Esophagus (tissue), 2 donors: ENCODE results near the gene WIPF1. TPM values are rescaled to one million over a fixed set of nuclear protein-coding genes. Genes with fewer than 3 reads are reported as not detected.

Source experiments
- H3K27ac ChIP-seq, 2 donors: one replicate each; pipeline ENCODE4 v1.5.1; 2013; ENCODE audit warnings: low read depth in 2 of 2, mild to moderate bottlenecking in 2 of 2, inconsistent platforms in 1 of 2, low read length in 1 of 2, moderate library complexity in 1 of 2
- H3K27me3 ChIP-seq, 2 donors: one replicate each; pipeline ENCODE4 v1.6.1; 2013; ENCODE audit warnings: low read length in 2 of 2, control low read depth in 1 of 2, mild to moderate bottlenecking in 1 of 2; ENCODE audit not compliant: insufficient read depth in 2 of 2, control insufficient read depth in 1 of 2
- H3K36me3 ChIP-seq, 2 donors: one replicate each; pipeline ENCODE4 v1.6.1; 2013; ENCODE audit warnings: low read length in 1 of 2; ENCODE audit not compliant: control insufficient read depth in 2 of 2, insufficient read depth in 2 of 2
- H3K4me1 ChIP-seq, 2 donors: one replicate each; pipeline ENCODE4 v1.6.1; 2013; ENCODE audit warnings: low read length in 1 of 2; ENCODE audit not compliant: control insufficient read depth in 2 of 2, insufficient read depth in 2 of 2
- H3K4me3 ChIP-seq, 2 donors: one replicate each; pipeline ENCODE4 v1.5.1; 2013; ENCODE audit warnings: low read length in 2 of 2, mild to moderate bottlenecking in 2 of 2, low read depth in 1 of 2, moderate library complexity in 1 of 2
- H3K9me3 ChIP-seq, 2 donors: one replicate each; pipeline ENCODE4 v1.6.1; 2013; ENCODE audit warnings: mild to moderate bottlenecking in 2 of 2, low read depth in 1 of 2, low read length in 1 of 2, moderate library complexity in 1 of 2; ENCODE audit not compliant: control insufficient read depth in 2 of 2, insufficient read depth in 1 of 2
- WGBS, 2 donors: extraction: QIAGEN DNeasy Blood & Tissue Kit; methylation state at CpG; one replicate each; pipeline ENCODE4 v1.1.7; 2013; 5-methylcytosine and 5-hydroxymethylcytosine counted together
- polyA plus RNA-seq, 2 donors: library from polyadenylated mRNA; stranded (reverse); fragments of 200-250 nt; gene quantifications; one replicate each; pipeline ENCODE4 v1.2.3, GENCODE V29; 2013
- donor health status: healthy with polysubstance abuse.
- donor health status: Bipolar disorder and iron deficiency.

Gene WIPF1
- polyA plus RNA-seq, 2 donors, result 3.9 to 4.8 TPM

DNA sequence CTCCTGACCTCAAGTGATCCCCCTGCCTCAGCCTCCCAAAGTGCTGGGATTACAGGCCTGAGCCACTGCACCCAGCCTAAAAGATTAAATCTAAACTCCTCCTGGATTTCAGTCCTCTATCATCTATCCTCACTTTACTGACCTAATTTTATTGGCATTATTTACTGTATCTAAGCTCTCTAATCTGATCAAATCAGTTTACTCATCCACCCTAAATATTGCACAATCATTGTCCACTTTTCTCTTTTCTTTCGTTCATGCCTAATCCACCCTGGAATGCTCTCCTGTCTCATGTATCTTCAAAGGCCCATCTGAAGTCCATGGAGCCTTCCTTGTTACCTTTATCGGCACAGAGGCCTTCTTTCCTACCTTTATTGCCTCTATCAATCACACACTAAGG, 79.2 kb downstream of the WIPF1 start:
- no peaks in the 10 kb centered on the region for H3K36me3 ChIP-seq
- H3K9me3 ChIP-seq, result no peaks in the 10 kb centered on the region
- no peaks in the 10 kb centered on the region for H3K4me1 ChIP-seq
- no peak overlapping the region for H3K4me3 ChIP-seq
- H3K27ac ChIP-seq, result no peak overlapping the region
- 66 to 67% methylated on average over 2 of the region's 2 CpGs for WGBS, 2 donors
- H3K27me3 ChIP-seq, result no peaks in the 10 kb centered on the region

DNA sequence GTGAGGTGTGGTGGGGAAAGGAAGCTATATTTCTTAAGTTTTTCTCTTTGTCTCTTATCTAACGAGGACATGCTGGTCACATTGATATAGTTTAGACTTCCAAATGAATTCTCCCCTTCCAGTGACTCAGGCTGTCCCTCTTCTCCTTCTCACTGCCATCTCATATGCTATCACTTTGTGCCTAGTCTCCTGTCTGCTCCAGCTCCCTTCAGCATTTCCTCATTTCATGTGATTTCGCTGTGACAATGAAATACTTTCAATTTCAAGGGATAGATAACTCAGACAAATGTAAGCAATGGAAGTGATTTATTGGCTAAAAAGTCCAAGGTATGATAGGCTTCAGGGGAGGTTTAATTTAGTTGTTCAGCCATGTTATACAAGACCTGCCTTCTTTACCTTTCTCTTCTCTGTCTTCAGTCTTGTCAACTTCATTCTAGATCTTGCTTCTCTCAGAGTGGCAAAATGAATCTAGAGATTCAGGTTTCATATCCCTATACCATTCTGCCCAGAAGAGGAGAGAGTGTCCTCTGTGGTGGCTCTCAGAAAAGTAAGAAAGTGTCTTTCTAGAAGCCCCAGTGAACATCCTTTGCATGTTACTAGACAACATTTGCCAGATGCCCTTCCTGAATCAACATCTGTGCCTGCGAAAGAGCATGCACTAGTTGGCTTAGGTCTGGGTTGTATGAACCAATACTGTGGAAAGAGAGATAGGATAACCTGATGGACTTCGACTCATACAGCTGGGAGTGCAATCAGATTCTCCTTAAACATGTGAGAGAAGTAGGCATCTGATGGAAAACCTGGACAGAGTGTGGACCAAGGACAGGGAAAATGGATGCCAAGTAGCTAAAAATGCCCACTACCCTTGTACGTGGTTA, 80.9 kb downstream of the WIPF1 start:
- no peaks in the 10 kb centered on the region for H3K9me3 ChIP-seq
- no peak overlapping the region for H3K27ac ChIP-seq
- WGBS, 2 donors, result 84 to 90% methylated on average over 5 of the region's 5 CpGs
- no peaks in the 10 kb centered on the region for H3K36me3 ChIP-seq
- H3K4me3 ChIP-seq, result no peak overlapping the region
- H3K4me1 ChIP-seq, result no peaks in the 10 kb centered on the region
- H3K27me3 ChIP-seq, result no peaks in the 10 kb centered on the region

DNA sequence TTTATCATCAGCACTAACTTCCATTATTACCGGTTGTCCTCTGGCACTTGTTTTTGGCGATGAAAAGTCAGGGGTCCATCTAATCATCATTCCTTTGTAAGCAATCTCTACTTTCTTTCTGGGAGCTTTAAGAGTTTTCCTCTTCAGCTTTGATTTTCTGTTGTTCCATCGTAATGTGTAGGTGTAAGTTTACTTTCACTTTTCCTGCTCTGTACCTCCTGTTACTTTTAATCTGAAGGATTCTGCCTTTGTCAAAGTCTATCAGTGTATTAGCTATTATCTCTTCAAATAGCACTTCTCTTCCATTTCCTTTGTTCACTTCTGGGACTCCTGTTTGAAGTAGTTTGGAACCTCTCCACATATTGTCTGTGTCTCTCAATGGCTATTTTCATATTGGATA, 85.3 kb downstream of the WIPF1 start:
- Histone ChIP-seq H3K27ac (no peak overlapping the region), H3K9me3 (peaks cover 5 to 7% of the 10 kb centered on the region in 2 donors), H3K36me3 (no peaks in the 10 kb centered on the region), H3K27me3 (no peaks in the 10 kb centered on the region), H3K4me3 (no peak overlapping the region), H3K4me1 (no peaks in the 10 kb centered on the region)
- 75 to 79% methylated on average over 3 of the region's 3 CpGs for WGBS, 2 donors

DNA sequence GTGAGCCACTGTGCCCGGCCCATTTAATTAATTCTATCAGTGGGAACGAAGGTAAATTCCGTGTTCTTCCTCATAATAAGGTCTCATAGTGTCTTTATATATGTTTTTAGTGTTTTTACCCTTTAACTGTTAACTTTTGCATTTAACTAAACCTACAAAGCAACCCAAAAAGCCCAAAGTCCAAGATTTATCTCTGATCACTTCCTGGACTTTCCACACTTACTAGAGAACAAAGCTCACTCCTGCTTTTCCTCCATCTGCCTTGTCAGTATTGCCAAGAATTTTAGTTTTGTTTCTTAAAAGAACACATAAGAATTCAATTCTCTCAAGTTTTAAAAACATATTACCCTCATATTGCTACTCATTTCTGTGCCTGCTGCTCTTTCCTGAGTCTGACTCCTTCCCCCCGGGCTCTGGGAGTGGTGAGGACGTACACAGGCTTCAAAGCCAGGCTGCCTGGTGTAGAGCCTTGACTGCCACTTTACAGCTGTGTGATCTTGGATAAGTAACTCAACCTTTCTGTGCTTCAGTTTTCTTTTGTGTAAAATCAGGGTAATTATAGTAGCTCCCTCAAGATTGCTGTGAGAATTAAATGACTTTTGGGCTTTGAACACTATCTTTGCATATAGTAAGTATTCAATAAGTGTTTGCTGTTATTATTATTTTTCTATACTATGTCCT, 85.9 kb downstream of the WIPF1 start:
- Histone ChIP-seq H3K27ac (no peak overlapping the region), H3K36me3 (no peaks in the 10 kb centered on the region), H3K4me1 (no peaks in the 10 kb centered on the region), H3K9me3 (peaks cover 5 to 10% of the 10 kb centered on the region in 2 donors), H3K4me3 (no peak overlapping the region), H3K27me3 (no peaks in the 10 kb centered on the region)
- 55% methylated on average over 5 of the region's 5 CpGs for WGBS, 2 donors

DNA sequence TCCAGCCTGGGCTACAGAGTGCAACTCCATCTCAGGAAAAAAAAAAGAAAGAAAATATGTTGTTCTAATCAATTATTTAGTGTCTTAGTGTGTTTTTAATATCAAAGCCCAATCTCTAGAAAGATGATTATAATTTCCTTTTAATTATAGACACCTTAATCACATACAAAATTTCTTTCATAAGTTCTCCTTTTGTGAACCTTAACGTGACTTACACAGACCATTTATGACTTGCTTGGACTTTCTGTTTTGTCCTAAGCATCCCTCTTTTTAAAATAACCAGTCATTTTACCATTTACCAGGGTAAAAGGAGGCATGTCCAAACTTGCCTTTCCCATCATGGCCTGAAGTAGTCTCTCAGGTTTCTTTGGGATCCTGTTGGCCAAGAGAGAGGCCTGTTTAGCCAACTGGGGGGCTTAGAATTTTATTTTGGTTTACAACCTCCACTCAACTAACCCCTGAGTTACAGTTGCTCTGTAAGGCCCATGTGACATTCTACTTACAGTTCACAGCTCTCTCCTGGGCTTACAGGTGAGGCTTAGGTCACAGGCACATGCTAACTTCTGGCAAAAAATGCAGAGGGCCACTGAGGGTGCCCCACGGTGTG, 86.9 kb downstream of the WIPF1 start:
- no peaks in the 10 kb centered on the region for H3K27me3 ChIP-seq
- no peaks in the 10 kb centered on the region for H3K36me3 ChIP-seq
- WGBS, 2 donors, result 39 to 46% methylated on average over 2 of the region's 2 CpGs
- peaks cover 5 to 10% of the 10 kb centered on the region in 2 donors for H3K9me3 ChIP-seq
- H3K27ac ChIP-seq, result no peak overlapping the region
- no peaks in the 10 kb centered on the region for H3K4me1 ChIP-seq
- H3K4me3 ChIP-seq, result no peak overlapping the region

Other genes with a start within 250 kb of the WIPF1 start
- gene SCRN3, start 202.1 kb downstream of the WIPF1 start, polyA plus RNA-seq, result 10 to 100 TPM; 14.0 to 22.3 TPM
- gene GPR155, start 110.8 kb downstream of the WIPF1 start, polyA plus RNA-seq, result 1 to 10 TPM; 1.0 to 1.1 TPM
- gene CHRNA1, start 166.7 kb upstream of the WIPF1 start, polyA plus RNA-seq, result under 1 TPM in 1 of 2 donors, not detected in 1; 0.05 TPM